ENCODE measurements around the gene ARF3. TPM values are rescaled to one million over a fixed set of nuclear protein-coding genes. Genes with fewer than 3 reads are reported as not detected.

Gene ARF3
- total RNA-seq, 1 experiment from 2014 or later: 256 TPM

DNA sequence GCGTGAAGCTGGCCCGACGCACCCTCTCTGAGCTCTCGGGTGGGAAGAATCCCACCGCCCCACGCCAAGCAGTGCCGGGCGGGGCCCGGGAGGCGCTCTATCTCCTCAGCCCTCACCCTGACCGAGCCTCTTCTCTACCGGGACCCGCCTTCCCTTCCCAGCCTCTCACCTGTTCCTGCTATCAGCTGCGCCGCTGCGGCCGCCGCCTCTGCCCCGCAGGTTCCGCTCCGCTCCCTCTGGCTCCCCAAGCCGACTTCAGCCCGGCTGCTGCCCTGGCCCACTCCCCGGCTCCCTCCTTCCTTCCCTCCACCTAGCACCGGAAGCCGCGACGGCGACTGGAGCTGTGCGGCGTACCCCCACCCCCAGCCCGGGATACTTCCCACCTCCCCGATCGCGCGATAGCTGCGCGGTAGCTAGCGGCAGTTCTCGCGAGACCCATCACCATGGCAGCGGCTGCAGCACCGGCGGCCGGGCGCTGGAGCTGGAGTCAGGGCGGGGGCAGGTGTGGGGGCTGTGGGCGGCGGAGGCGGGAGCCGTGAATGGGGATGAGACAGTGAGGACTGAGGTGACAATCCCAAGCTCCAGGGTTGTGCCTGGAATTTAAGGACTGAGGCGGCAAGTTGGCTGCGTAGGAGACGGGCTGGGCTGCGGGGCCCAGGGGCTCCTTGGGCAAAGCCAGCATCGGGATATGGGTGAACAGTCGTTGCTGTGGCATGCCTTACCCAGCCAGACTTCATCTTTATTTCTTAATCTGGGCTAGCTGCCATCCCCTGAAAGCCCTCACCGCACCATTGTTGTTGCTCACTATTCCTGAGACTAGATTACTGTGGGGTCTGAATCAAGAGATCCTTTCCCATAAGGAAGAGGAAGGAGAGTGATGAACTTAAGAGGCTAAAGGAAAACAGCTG lies at the start of gene ARF3 (continued):
- TF ChIP-seq, protein P1, sequence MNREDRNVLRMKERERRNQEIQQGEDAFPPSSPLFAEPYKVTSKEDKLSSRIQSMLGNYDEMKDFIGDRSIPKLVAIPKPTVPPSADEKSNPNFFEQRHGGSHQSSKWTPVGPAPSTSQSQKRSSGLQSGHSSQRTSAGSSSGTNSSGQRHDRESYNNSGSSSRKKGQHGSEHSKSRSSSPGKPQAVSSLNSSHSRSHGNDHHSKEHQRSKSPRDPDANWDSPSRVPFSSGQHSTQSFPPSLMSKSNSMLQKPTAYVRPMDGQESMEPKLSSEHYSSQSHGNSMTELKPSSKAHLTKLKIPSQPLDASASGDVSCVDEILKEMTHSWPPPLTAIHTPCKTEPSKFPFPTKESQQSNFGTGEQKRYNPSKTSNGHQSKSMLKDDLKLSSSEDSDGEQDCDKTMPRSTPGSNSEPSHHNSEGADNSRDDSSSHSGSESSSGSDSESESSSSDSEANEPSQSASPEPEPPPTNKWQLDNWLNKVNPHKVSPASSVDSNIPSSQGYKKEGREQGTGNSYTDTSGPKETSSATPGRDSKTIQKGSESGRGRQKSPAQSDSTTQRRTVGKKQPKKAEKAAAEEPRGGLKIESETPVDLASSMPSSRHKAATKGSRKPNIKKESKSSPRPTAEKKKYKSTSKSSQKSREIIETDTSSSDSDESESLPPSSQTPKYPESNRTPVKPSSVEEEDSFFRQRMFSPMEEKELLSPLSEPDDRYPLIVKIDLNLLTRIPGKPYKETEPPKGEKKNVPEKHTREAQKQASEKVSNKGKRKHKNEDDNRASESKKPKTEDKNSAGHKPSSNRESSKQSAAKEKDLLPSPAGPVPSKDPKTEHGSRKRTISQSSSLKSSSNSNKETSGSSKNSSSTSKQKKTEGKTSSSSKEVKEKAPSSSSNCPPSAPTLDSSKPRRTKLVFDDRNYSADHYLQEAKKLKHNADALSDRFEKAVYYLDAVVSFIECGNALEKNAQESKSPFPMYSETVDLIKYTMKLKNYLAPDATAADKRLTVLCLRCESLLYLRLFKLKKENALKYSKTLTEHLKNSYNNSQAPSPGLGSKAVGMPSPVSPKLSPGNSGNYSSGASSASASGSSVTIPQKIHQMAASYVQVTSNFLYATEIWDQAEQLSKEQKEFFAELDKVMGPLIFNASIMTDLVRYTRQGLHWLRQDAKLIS (CRISPR knock-in tag; IDR thresholded peaks at IDR 0.05; ENCODE audit: borderline replicate concordance): no peak
- no peak for TF ChIP-seq SOX15 (CRISPR knock-in tag; IDR thresholded peaks at IDR 0.05)
- TF ChIP-seq ZNF317 (CRISPR knock-in tag; IDR thresholded peaks at IDR 0.05; ENCODE audit: borderline replicate concordance, low read depth): 0 out of 2 replicates have a peak, but pooled peaks have one; percentile 39
- TF ChIP-seq, protein P2, sequence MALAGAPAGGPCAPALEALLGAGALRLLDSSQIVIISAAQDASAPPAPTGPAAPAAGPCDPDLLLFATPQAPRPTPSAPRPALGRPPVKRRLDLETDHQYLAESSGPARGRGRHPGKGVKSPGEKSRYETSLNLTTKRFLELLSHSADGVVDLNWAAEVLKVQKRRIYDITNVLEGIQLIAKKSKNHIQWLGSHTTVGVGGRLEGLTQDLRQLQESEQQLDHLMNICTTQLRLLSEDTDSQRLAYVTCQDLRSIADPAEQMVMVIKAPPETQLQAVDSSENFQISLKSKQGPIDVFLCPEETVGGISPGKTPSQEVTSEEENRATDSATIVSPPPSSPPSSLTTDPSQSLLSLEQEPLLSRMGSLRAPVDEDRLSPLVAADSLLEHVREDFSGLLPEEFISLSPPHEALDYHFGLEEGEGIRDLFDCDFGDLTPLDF (CRISPR knock-in tag; IDR thresholded peaks at IDR 0.05): no peak
- TF ChIP-seq, protein P3, sequence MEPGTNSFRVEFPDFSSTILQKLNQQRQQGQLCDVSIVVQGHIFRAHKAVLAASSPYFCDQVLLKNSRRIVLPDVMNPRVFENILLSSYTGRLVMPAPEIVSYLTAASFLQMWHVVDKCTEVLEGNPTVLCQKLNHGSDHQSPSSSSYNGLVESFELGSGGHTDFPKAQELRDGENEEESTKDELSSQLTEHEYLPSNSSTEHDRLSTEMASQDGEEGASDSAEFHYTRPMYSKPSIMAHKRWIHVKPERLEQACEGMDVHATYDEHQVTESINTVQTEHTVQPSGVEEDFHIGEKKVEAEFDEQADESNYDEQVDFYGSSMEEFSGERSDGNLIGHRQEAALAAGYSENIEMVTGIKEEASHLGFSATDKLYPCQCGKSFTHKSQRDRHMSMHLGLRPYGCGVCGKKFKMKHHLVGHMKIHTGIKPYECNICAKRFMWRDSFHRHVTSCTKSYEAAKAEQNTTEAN (CRISPR knock-in tag; IDR thresholded peaks at IDR 0.05): no peak
- no peak for TF ChIP-seq JAZF1 (CRISPR knock-in tag; IDR thresholded peaks at IDR 0.05)
- TF ChIP-seq, protein P4, sequence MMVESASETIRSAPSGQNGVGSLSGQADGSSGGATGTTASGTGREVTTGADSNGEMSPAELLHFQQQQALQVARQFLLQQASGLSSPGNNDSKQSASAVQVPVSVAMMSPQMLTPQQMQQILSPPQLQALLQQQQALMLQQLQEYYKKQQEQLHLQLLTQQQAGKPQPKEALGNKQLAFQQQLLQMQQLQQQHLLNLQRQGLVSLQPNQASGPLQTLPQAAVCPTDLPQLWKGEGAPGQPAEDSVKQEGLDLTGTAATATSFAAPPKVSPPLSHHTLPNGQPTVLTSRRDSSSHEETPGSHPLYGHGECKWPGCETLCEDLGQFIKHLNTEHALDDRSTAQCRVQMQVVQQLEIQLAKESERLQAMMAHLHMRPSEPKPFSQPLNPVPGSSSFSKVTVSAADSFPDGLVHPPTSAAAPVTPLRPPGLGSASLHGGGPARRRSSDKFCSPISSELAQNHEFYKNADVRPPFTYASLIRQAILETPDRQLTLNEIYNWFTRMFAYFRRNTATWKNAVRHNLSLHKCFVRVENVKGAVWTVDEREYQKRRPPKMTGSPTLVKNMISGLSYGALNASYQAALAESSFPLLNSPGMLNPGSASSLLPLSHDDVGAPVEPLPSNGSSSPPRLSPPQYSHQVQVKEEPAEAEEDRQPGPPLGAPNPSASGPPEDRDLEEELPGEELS (CRISPR knock-in tag; IDR thresholded peaks at IDR 0.05): no peak
- TF ChIP-seq, protein P5, sequence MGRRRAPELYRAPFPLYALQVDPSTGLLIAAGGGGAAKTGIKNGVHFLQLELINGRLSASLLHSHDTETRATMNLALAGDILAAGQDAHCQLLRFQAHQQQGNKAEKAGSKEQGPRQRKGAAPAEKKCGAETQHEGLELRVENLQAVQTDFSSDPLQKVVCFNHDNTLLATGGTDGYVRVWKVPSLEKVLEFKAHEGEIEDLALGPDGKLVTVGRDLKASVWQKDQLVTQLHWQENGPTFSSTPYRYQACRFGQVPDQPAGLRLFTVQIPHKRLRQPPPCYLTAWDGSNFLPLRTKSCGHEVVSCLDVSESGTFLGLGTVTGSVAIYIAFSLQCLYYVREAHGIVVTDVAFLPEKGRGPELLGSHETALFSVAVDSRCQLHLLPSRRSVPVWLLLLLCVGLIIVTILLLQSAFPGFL (CRISPR knock-in tag; IDR thresholded peaks at IDR 0.05; ENCODE audit: borderline replicate concordance): no peak
- no peak for TF ChIP-seq FOXJ3 (CRISPR knock-in tag; IDR thresholded peaks at IDR 0.05; ENCODE audit: borderline replicate concordance)
- no peak for TF ChIP-seq RORB (CRISPR knock-in tag; IDR thresholded peaks at IDR 0.05)
- TF ChIP-seq KAT7 (CRISPR knock-in tag; IDR thresholded peaks at IDR 0.05; ENCODE audit: borderline replicate concordance): 0 out of 2 replicates have a peak, but pooled peaks have one; percentile 45
- TF ChIP-seq, protein P6, sequence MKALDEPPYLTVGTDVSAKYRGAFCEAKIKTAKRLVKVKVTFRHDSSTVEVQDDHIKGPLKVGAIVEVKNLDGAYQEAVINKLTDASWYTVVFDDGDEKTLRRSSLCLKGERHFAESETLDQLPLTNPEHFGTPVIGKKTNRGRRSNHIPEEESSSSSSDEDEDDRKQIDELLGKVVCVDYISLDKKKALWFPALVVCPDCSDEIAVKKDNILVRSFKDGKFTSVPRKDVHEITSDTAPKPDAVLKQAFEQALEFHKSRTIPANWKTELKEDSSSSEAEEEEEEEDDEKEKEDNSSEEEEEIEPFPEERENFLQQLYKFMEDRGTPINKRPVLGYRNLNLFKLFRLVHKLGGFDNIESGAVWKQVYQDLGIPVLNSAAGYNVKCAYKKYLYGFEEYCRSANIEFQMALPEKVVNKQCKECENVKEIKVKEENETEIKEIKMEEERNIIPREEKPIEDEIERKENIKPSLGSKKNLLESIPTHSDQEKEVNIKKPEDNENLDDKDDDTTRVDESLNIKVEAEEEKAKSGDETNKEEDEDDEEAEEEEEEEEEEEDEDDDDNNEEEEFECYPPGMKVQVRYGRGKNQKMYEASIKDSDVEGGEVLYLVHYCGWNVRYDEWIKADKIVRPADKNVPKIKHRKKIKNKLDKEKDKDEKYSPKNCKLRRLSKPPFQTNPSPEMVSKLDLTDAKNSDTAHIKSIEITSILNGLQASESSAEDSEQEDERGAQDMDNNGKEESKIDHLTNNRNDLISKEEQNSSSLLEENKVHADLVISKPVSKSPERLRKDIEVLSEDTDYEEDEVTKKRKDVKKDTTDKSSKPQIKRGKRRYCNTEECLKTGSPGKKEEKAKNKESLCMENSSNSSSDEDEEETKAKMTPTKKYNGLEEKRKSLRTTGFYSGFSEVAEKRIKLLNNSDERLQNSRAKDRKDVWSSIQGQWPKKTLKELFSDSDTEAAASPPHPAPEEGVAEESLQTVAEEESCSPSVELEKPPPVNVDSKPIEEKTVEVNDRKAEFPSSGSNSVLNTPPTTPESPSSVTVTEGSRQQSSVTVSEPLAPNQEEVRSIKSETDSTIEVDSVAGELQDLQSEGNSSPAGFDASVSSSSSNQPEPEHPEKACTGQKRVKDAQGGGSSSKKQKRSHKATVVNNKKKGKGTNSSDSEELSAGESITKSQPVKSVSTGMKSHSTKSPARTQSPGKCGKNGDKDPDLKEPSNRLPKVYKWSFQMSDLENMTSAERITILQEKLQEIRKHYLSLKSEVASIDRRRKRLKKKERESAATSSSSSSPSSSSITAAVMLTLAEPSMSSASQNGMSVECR (CRISPR knock-in tag; IDR thresholded peaks at IDR 0.05; ENCODE audit: borderline replicate concordance): no peak
- TF ChIP-seq ETV6 (CRISPR knock-in tag; IDR thresholded peaks at IDR 0.05): no peak
- TF ChIP-seq PRRX2 (CRISPR knock-in tag; IDR thresholded peaks at IDR 0.05): no peak
- no peak for TF ChIP-seq NFATC4 (CRISPR knock-in tag; IDR thresholded peaks at IDR 0.05)
- TF ChIP-seq, protein P7, sequence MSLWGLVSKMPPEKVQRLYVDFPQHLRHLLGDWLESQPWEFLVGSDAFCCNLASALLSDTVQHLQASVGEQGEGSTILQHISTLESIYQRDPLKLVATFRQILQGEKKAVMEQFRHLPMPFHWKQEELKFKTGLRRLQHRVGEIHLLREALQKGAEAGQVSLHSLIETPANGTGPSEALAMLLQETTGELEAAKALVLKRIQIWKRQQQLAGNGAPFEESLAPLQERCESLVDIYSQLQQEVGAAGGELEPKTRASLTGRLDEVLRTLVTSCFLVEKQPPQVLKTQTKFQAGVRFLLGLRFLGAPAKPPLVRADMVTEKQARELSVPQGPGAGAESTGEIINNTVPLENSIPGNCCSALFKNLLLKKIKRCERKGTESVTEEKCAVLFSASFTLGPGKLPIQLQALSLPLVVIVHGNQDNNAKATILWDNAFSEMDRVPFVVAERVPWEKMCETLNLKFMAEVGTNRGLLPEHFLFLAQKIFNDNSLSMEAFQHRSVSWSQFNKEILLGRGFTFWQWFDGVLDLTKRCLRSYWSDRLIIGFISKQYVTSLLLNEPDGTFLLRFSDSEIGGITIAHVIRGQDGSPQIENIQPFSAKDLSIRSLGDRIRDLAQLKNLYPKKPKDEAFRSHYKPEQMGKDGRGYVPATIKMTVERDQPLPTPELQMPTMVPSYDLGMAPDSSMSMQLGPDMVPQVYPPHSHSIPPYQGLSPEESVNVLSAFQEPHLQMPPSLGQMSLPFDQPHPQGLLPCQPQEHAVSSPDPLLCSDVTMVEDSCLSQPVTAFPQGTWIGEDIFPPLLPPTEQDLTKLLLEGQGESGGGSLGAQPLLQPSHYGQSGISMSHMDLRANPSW (CRISPR knock-in tag; conservative IDR thresholded peaks at IDR 0.05; ENCODE audit: low read depth): no peak
- no peak for TF ChIP-seq IRF2 (CRISPR knock-in tag; IDR thresholded peaks at IDR 0.05; ENCODE audit: borderline replicate concordance, low read depth)
- TF ChIP-seq, protein P8, sequence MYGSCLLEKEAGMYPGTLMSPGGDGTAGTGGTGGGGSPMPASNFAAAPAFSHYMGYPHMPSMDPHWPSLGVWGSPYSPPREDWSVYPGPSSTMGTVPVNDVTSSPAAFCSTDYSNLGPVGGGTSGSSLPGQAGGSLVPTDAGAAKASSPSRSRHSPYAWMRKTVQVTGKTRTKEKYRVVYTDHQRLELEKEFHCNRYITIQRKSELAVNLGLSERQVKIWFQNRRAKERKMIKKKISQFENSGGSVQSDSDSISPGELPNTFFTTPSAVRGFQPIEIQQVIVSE (CRISPR knock-in tag; IDR thresholded peaks at IDR 0.05; ENCODE audit: borderline replicate concordance): no peak
- TF ChIP-seq TEAD4 (CRISPR knock-in tag; IDR thresholded peaks at IDR 0.05): no peak
- TF ChIP-seq ZNF671 (CRISPR knock-in tag; IDR thresholded peaks at IDR 0.05): no peak

Data from WTC11 (cell line).